GM12878 (cell line): ENCODE data around the gene PHLDA2. TPM values are rescaled to one million over a fixed set of nuclear protein-coding genes. Genes with fewer than 3 reads are reported as not detected.

Source experiments
- ATAC-seq: fragments of 200-7000 bp; cut with Tn5 transposase; 3 replicates; pipeline ENCODE4 v1.9.1; 2020; ENCODE audit warnings: mild to moderate bottlenecking, moderate library complexity
- BruUV-seq: library from RNA; stranded (reverse); fragments of 400-500 nt; replicated peaks from 2 replicates; lab custom pipeline; 2021; lab: Mats Ljungman, UMichigan
- CTCF ChIA-PET: fragments of 300-600 bp; sonication (Branson Sonifier 250); formaldehyde crosslinking; extraction: SDS; loops from one replicate; lab custom pipeline; 2021; ENCODE audit warnings: inconsistent platforms; lab: Yijun Ruan, JAX
- POLR2A ChIA-PET: fragments of 350-600 bp; formaldehyde crosslinking; extraction: SDS; loops from one replicate; lab custom pipeline; 2021; ENCODE audit warnings: inconsistent platforms; lab: Charles Lee
- RAD21 ChIA-PET: fragments of 300-600 bp; sonication (Branson Sonifier 250); formaldehyde crosslinking; loops from one replicate; lab custom pipeline; 2023; ENCODE audit warnings: antibody characterized with exemption; ENCODE audit not compliant: unreplicated experiment; lab: Charles Lee
- SMC1A ChIA-PET: fragments of 300-600 bp; sonication (Branson Sonifier 250); formaldehyde crosslinking; loops from one replicate; lab custom pipeline; 2023; ENCODE audit not compliant: unreplicated experiment, uncharacterized antibody; lab: Charles Lee
- DNase-seq: peaks from one replicate; pipeline ENCODE4 v3.0.0-alpha.2; 2011; ENCODE audit warnings: low read depth, low spot score
- FAIRE-seq: peaks from 3 replicates; lab custom pipeline; 2011; peaks lifted over from hg19 to GRCh38; lab: Jason Lieb, UNC
- H2AFZ ChIP-seq: 2 replicates; pipeline ENCODE4 v1.6.0; 2011; ENCODE audit warnings: low read depth, low read length, control low read depth; ENCODE audit not compliant: control insufficient read depth
- H3K27ac ChIP-seq: 2 replicates; pipeline ENCODE4 v1.5.1; 2011; ENCODE audit warnings: control low read depth; ENCODE audit not compliant: control insufficient read depth, insufficient read depth
- H3K27me3 ChIP-seq, 2 experiments: replicated peaks in 1 of 2; 2 replicates each; pipeline versions ENCODE4 v1.6.0 to v1.6.1; 2011; ENCODE audit warnings: low read length in 1 of 2; ENCODE audit not compliant: control insufficient read depth in 2 of 2, insufficient read depth in 2 of 2
- H3K36me3 ChIP-seq, 2 experiments: 2 replicates each; pipeline ENCODE4 v1.5.1; 2011; ENCODE audit warnings: low read length in 1 of 2; ENCODE audit not compliant: control insufficient read depth in 2 of 2, insufficient read depth in 2 of 2
- H3K4me1 ChIP-seq: 2 replicates; pipeline ENCODE4 v1.6.1; 2011; ENCODE audit warnings: mild to moderate bottlenecking, low read length, moderate library complexity, mixed read lengths; ENCODE audit not compliant: control insufficient read depth, insufficient read depth
- H3K4me2 ChIP-seq: 2 replicates; pipeline ENCODE4 v1.6.0; 2011; ENCODE audit warnings: control low read depth; ENCODE audit not compliant: control insufficient read depth, insufficient read depth
- H3K4me3 ChIP-seq: fragments of 200-600 bp; sonication (generic); 2 replicates; pipeline ENCODE4 v1.5.1; 2016
- H3K79me2 ChIP-seq: 2 replicates; pipeline ENCODE4 v1.6.0; 2011; ENCODE audit warnings: low read length; ENCODE audit not compliant: control insufficient read depth, insufficient read depth
- H3K9ac ChIP-seq: 2 replicates; pipeline ENCODE4 v1.8.0; 2011; ENCODE audit warnings: low read length, control low read depth, mixed read lengths; ENCODE audit not compliant: control insufficient read depth, insufficient read depth
- H3K9me3 ChIP-seq: replicated peaks from 3 replicates; pipeline ENCODE4 v1.5.1; 2011; ENCODE audit warnings: mild to moderate bottlenecking, low read length; ENCODE audit not compliant: control insufficient read depth, insufficient read depth
- H4K20me1 ChIP-seq: 2 replicates; pipeline ENCODE4 v1.6.0; 2011; ENCODE audit not compliant: control insufficient read depth, insufficient read depth
- CEBPB ChIP-seq, 2 experiments: fragments of 150-350 bp in 1 of 2; IDR thresholded peaks; 2 replicates each; pipeline ENCODE4 v1.6.1; 2012 to 2014; ENCODE audit warnings: low read depth in 2 of 2, low read length in 2 of 2, borderline replicate concordance in 1 of 2, inconsistent platforms in 1 of 2
- EED ChIP-seq: sonication (generic); IDR thresholded peaks from 2 replicates; pipeline ENCODE4 v1.6.1; 2016; ENCODE audit warnings: antibody characterized with exemption, low read depth
- LARP7 ChIP-seq: fragments of 450-650 bp; IDR thresholded peaks from 2 replicates; pipeline ENCODE4 v1.6.1; 2017; ENCODE audit warnings: mild to moderate bottlenecking
- NFXL1 ChIP-seq: fragments of 450-650 bp; IDR thresholded peaks from 2 replicates; pipeline ENCODE4 v1.6.1; 2017; ENCODE audit warnings: antibody characterized with exemption, mild to moderate bottlenecking, borderline replicate concordance
- POLR2A ChIP-seq: IDR thresholded peaks from 2 replicates; pipeline ENCODE4 v1.6.1; 2011; ENCODE audit warnings: low read depth, mild to moderate bottlenecking, low read length
- RB1 ChIP-seq: fragments of 450-650 bp; formaldehyde crosslinking; IDR thresholded peaks from 2 replicates; pipeline ENCODE4 v1.6.1; 2017; ENCODE audit warnings: mild to moderate bottlenecking, borderline replicate concordance
- SP1 ChIP-seq: IDR thresholded peaks from one replicate; pipeline ENCODE4 v1.6.1; 2011; ENCODE audit warnings: low read depth, low read length
- SREBF1 ChIP-seq: IDR thresholded peaks from 2 replicates; pipeline ENCODE4 v1.6.1; 2012; ENCODE audit warnings: mild to moderate bottlenecking, low read length
- SUZ12 ChIP-seq: fragments of 200-600 bp; sonication (generic); IDR thresholded peaks from one replicate; pipeline ENCODE4 v1.6.1; 2018; ENCODE audit warnings: antibody characterized with exemption, mild to moderate bottlenecking; ENCODE audit not compliant: unreplicated experiment
- ZZZ3 ChIP-seq: IDR thresholded peaks from 2 replicates; pipeline ENCODE4 v1.6.1; 2011; ENCODE audit warnings: low read depth; ENCODE audit not compliant: control insufficient read depth, insufficient read length
- WGBS: methylation state at CpG from one replicate; pipeline ENCODE4 v1.1.6; 2016; ENCODE audit warnings: low lambda C conversion rate; ENCODE audit not compliant: insufficient replicate concordance, insufficient coverage; ENCODE audit errors: missing lambda C conversion rate; 5-methylcytosine and 5-hydroxymethylcytosine counted together
- in situ Hi-C: fragments of 300-500 bp; cut with MboI; formaldehyde crosslinking; loops from 9 replicates; pipeline ENCODE4 v1.14.3; 2018; ENCODE audit warnings: mixed read lengths
- intact Hi-C: fragments of 100-400 bp; cut with micrococcal nuclease; formaldehyde crosslinking; loops from one replicate; pipeline ENCODE4 v1.14.2; 2022; ENCODE audit not compliant: unreplicated experiment
- polyA plus RNA-seq, 11 experiments: library from polyadenylated mRNA; depleted of rRNA in 4 of 11; unstranded in 6 of 11; stranded (reverse) in 5 of 11; fragments of >200 nt; fragmentation: Nextera tagmentation in 4 of 11; fragmentation: Illumina TruSeq in 1 of 11; extraction: Ambion mirVana in 4 of 11; extraction: Trizol in 1 of 11; gene quantifications; 1 replicate in 1 of 11; 2 replicates in 10 of 11; pipeline versions ENCODE4 v1.2.1 to v1.2.3, GENCODE V29; 2011 to 2016; ENCODE audit warnings: inconsistent platforms in 2 of 11, missing spikeins in 2 of 11, low read depth in 1 of 11
- total RNA-seq, 4 experiments: library from RNA; depleted of rRNA in 3 of 4; stranded (reverse); fragments of >200 nt in 3 of 4; fragmentation: Illumina TruSeq in 1 of 4; extraction: Trizol in 1 of 4; gene quantifications; 2 replicates each; pipeline versions ENCODE4 v1.2.1 to v1.2.3, GENCODE V29; 2013 to 2021
- TF ChIP-seq, protein P1 (sequence below): IDR thresholded peaks from 2 replicates; pipeline ENCODE4 v1.6.1; 2012; ENCODE audit warnings: low read depth, low read length, improper control_type of control experiment

The PHLDA2 gene
- total and polyA plus RNA-seq, 10 of the 15 experiments (the other 5 are each of a cell fraction or from before 2014, with no cell fraction given) = 0.15 to 0.49 (median 0.16) TPM; not detected in 7

DNA sequence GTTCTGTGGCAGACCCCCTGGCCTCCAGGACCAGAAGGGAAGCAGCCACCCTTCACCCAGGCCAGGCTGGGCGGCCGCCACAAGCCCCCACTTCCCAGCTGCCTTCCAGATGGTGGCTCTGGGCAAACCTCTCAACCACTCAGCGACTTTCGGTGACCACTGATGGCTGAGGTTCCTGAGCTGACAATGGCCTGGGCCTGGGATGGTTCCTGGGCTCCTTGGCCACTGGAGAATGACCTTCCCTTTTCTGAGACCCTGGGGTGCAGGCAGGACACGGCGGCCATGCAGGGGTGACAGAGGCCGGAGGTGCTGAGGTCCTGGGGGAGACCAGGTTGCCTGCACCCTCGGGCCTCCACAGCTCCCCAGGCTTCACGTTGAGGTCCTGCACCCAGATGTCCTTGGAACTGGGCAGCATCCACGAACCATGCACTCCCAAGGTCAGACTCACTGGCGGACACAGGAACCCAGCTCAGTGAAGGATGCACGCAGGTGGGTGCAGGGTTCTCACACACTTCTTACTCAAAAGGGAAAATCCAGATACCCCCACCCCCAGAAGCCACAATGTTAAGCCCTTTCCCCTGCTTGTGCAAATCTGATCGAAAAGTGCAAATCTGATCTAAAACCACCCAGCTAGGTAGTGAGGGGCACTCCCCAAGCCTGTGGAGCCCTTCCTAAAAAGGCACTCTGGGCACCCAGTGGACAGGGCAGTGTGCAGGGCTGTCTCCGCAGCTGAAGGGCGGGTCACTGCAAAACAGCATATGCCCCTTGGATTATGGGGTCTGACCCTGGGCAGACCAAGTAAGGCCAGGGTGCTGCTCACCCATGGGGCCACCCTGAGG lies 13.9 kb upstream of the PHLDA2 start (continued):
- TF ChIP-seq POLR2A (peak; percentile 75), EED (no peak)

DNA sequence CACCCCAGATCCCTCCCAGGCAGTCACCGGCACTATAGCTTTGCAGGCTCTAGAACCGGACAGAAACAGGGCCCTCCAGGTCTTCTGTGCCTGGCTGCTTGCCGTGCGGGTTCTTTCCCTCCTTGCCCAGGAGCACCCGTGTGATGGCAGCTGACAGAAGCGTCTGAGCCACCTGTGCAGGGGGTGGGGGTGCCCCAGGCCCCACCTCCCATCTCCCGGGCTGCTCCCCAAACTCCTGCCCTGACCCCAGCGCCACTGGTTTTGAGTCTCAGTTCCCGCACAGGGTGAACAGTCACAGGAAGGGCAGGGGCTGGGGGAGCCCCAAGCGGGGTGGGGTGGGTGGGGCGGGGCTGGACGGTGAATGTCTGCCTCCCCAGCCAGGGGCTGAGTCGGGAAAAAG lies 13.2 kb upstream of the PHLDA2 start:
- BruUV-seq = no TSS peak
- Histone ChIP-seq H3K79me2 (no peaks in the 10 kb centered on the region), H3K27ac (no peak overlapping the region), H3K4me3 (no peak overlapping the region), H4K20me1 (no peaks in the 10 kb centered on the region; the same call in 1 of the 2 replicates), H3K4me1 (peaks cover 3% of the 10 kb centered on the region; the same call in 1 of the 2 replicates), H3K9ac (no peak overlapping the region), H3K27me3 (no peaks in the 10 kb centered on the region), H3K36me3 (peaks cover 8 to 12% of the 10 kb centered on the region in 2 experiments; a peak in 3 of 4 replicates), H3K9me3 (peaks cover 7% of the 10 kb centered on the region; the same call in 2 of the 3 replicates), H2AFZ (no peak overlapping the region), H3K4me2 (no peak overlapping the region)
- TF ChIP-seq EED (no peak), LARP7 (no peak), NFXL1 (no peak), RB1 (no peak), SUZ12 (no peak), CEBPB (IDR thresholded peaks at IDR 0.05; ENCODE audit: borderline replicate concordance in 1 of 2, low read depth in 2 of 2, low read length in 2 of 2) (no peak), ZZZ3 (no peak), SREBF1 (no peak), SP1 (no peak)
- TF ChIP-seq, protein P1, sequence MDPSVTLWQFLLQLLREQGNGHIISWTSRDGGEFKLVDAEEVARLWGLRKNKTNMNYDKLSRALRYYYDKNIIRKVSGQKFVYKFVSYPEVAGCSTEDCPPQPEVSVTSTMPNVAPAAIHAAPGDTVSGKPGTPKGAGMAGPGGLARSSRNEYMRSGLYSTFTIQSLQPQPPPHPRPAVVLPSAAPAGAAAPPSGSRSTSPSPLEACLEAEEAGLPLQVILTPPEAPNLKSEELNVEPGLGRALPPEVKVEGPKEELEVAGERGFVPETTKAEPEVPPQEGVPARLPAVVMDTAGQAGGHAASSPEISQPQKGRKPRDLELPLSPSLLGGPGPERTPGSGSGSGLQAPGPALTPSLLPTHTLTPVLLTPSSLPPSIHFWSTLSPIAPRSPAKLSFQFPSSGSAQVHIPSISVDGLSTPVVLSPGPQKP = no peak
- POLR2A ChIA-PET = interaction anchor here (0.6 kb wide), 1 partner anchor 12 kb away, joined by 3 read pairs; no protein-coding TSS in a partner anchor
- intact Hi-C loops = no loop called here
- in situ Hi-C loops = no loop called here
- SMC1A ChIA-PET = no interaction called here
- no peak for DNase-seq
- RAD21 ChIA-PET = no interaction called here
- 58% methylated on average over 12 of the region's 13 CpGs for WGBS
- ATAC-seq = no peak
- CTCF ChIA-PET = interaction anchor here (3.2 kb wide), 1 partner anchor 13 kb away, joined by 9 read pairs; the partner anchor contains the start of gene PHLDA2
- no peak for FAIRE-seq
